Gastrocnemius medialis (tissue), 4 donors: Measurements from ENCODE around the gene FTCD. TPM values are rescaled to one million over a fixed set of nuclear protein-coding genes. Genes with fewer than 3 reads are reported as not detected.
"Not testable (repeated sequence)": the region's sequence is repeated elsewhere in the genome, so short reads cannot be mapped to it uniquely, and the experiment has no call there.

Experiments used
- ATAC-seq, 2 donors: fragments of 150-250 bp; one replicate each; pipeline ENCODE4 v1.9.1; 2016
- DNase-seq, 2 donors: peaks; one replicate each; pipeline ENCODE4 v3.0.0-alpha.2; 2019
- H3K27ac ChIP-seq, 4 donors: fragments of 200-600 bp; sonication (generic); 1 replicate in 1 of 4; 2 replicates in 3 of 4; pipeline ENCODE4 v1.5.1; 2016 to 2018; ENCODE audit warnings: mild to moderate bottlenecking in 2 of 4, moderate library complexity in 1 of 4
- H3K27me3 ChIP-seq, 3 donors: fragments of 200-600 bp; sonication (generic) in 2 of 3; 1 replicate in 1 of 3; 2 replicates in 2 of 3; pipeline versions ENCODE4 v1.5.1 to v1.6.0; 2016 to 2019; ENCODE audit warnings: mild to moderate bottlenecking in 1 of 3, moderate library complexity in 1 of 3
- H3K36me3 ChIP-seq, 2 donors: fragments of 200-600 bp; sonication (generic) in 1 of 2; one replicate each; pipeline ENCODE4 v1.5.1; 2017 to 2018
- H3K4me1 ChIP-seq, 2 donors: fragments of 200-600 bp; sonication (generic) in 1 of 2; one replicate each; pipeline ENCODE4 v1.5.1; 2016 to 2017; ENCODE audit warnings: mild to moderate bottlenecking in 2 of 2
- H3K4me3 ChIP-seq, 4 donors: fragments of 200-600 bp; sonication (generic) in 3 of 4; 1 replicate in 1 of 4; 2 replicates in 3 of 4; pipeline ENCODE4 v1.5.1; 2016 to 2019; ENCODE audit warnings: mild to moderate bottlenecking in 2 of 4
- H3K9me3 ChIP-seq, 3 donors: fragments of 200-600 bp; sonication (generic) in 2 of 3; 1 replicate in 1 of 3; 2 replicates in 2 of 3; pipeline ENCODE4 v1.5.1; 2016 to 2019
- POLR2A ChIP-seq, 2 donors: fragments of 450-650 bp; IDR thresholded peaks; one replicate each; pipeline ENCODE4 v1.6.1; 2017; ENCODE audit warnings: antibody characterized with exemption in 2 of 2, mild to moderate bottlenecking in 2 of 2, moderate library complexity in 2 of 2
- in situ Hi-C, 4 donors: fragments of 200-750 bp; cut with MboI; loops; one replicate each; pipeline versions ENCODE4 v1.15.0 to v1.8.0; 2017; ENCODE audit warnings: low sequenced_read_pairs in 4 of 4
- intact Hi-C: fragments of 100-400 bp; cut with DNase I; formaldehyde crosslinking; loops from one replicate; pipeline ENCODE4 v1.15.1; 2023; ENCODE audit warnings: low total_unique reads
- total RNA-seq, 4 donors: library from RNA; depleted of rRNA; stranded (reverse); fragments of >200 nt; gene quantifications; one replicate each; pipeline versions ENCODE4 v1.1.0 to v1.2.3, GENCODE V29; 2016
- TF ChIP-seq, protein P1 (sequence below), 5 experiments: fragments of 450-650 bp in 3 of 5; fragments of 200-600 bp in 2 of 5; sonication (generic) in 2 of 5; IDR thresholded peaks in 4 of 5; conservative IDR thresholded peaks in 1 of 5; 1 replicate in 4 of 5; 2 replicates in 1 of 5; pipeline ENCODE4 v1.5.1; 2016 to 2019; ENCODE audit warnings: antibody characterized with exemption in 5 of 5, mild to moderate bottlenecking in 3 of 5, moderate library complexity in 3 of 5

FTCD gene
- total RNA-seq, 4 donors from 2014 or later = 0.33 to 0.95 TPM; not detected in 2

DNA sequence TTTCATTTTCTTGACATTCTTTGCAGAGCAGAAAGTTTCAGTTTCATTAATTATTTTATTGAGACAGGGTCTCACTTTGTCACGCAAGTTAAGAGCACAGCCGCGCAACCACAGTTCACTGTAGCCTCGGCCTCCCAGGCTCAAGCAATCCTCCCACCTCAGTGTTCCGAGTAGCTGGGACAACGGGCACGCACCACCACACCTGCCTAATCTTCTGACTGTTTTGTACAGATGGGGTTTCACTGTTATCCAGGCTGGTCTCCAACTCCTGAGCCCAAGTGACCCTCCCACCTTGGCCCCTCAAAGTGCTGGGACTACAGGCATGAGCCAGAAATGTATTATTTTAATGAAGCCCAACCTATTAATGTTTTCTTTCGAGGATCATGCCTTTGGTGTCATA is 31.9 kb upstream of the FTCD start:
- H3K9me3 ChIP-seq = no peaks in the 10 kb centered on the region
- in situ Hi-C loops (no loop called here), intact Hi-C loops (loop anchor here (5.0 kb wide), 1 partner anchor 135 kb away; the partner anchor contains the start of genes C21orf58 and PCNT)
- H3K4me1 ChIP-seq = peaks cover 34 to 35% of the 10 kb centered on the region in 2 donors
- peaks cover 0 to 7% of the 10 kb centered on the region in 2 donors for H3K36me3 ChIP-seq
- ATAC-seq = no peak
- DNase-seq = no peak
- peak overlapping the region; percentile 89 to 90 (median 90) for H3K27ac ChIP-seq
- TF ChIP-seq, protein P1, sequence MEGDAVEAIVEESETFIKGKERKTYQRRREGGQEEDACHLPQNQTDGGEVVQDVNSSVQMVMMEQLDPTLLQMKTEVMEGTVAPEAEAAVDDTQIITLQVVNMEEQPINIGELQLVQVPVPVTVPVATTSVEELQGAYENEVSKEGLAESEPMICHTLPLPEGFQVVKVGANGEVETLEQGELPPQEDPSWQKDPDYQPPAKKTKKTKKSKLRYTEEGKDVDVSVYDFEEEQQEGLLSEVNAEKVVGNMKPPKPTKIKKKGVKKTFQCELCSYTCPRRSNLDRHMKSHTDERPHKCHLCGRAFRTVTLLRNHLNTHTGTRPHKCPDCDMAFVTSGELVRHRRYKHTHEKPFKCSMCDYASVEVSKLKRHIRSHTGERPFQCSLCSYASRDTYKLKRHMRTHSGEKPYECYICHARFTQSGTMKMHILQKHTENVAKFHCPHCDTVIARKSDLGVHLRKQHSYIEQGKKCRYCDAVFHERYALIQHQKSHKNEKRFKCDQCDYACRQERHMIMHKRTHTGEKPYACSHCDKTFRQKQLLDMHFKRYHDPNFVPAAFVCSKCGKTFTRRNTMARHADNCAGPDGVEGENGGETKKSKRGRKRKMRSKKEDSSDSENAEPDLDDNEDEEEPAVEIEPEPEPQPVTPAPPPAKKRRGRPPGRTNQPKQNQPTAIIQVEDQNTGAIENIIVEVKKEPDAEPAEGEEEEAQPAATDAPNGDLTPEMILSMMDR (IDR thresholded peaks at IDR 0.05 in 4 of 5, conservative IDR thresholded peaks at IDR 0.05 in 1 of 5) = no peak
- no peak for TF ChIP-seq POLR2A (IDR thresholded peaks at IDR 0.05)
- no peak overlapping the region for H3K4me3 ChIP-seq
- no peaks in the 10 kb centered on the region for H3K27me3 ChIP-seq

DNA sequence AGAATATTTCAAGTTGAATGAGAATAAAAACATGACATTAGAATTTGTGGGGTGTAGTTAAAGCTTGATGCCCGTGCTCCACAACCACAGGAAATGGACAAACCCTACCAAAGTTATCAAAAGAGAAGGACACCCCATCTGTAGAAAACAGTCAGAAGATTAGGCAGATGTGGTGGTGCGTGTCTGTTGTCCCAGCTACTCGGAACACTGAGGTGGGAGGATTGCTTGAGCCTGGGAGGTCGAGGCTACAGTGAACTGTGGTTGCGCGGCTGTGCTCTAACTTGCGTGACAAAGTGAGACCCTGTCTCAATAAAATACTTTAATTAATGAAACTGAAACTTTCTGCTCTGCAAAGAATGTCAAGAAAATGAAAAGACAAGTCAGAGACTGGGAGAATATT is 30.3 kb upstream of the FTCD start:
- Histone ChIP-seq H3K9me3 (no peaks in the 10 kb centered on the region), H3K4me3 (no peak overlapping the region), H3K27ac (peak overlapping the region in 3 of 4 donors; percentile 84 to 94 (median 87)), H3K4me1 (peaks cover 31 to 35% of the 10 kb centered on the region in 2 donors), H3K36me3 (no peaks in the 10 kb centered on the region), H3K27me3 (no peaks in the 10 kb centered on the region)
- TF ChIP-seq POLR2A (IDR thresholded peaks at IDR 0.05) = no peak
- TF ChIP-seq, protein P1 (IDR thresholded peaks at IDR 0.05 in 4 of 5, conservative IDR thresholded peaks at IDR 0.05 in 1 of 5) = no peak
- ATAC-seq (no peak), DNase-seq (no peak)
- intact Hi-C loops (loop anchor here (5.0 kb wide), 1 partner anchor 137 kb away; the partner anchor contains the start of genes C21orf58 and PCNT), in situ Hi-C loops (no loop called here)

DNA sequence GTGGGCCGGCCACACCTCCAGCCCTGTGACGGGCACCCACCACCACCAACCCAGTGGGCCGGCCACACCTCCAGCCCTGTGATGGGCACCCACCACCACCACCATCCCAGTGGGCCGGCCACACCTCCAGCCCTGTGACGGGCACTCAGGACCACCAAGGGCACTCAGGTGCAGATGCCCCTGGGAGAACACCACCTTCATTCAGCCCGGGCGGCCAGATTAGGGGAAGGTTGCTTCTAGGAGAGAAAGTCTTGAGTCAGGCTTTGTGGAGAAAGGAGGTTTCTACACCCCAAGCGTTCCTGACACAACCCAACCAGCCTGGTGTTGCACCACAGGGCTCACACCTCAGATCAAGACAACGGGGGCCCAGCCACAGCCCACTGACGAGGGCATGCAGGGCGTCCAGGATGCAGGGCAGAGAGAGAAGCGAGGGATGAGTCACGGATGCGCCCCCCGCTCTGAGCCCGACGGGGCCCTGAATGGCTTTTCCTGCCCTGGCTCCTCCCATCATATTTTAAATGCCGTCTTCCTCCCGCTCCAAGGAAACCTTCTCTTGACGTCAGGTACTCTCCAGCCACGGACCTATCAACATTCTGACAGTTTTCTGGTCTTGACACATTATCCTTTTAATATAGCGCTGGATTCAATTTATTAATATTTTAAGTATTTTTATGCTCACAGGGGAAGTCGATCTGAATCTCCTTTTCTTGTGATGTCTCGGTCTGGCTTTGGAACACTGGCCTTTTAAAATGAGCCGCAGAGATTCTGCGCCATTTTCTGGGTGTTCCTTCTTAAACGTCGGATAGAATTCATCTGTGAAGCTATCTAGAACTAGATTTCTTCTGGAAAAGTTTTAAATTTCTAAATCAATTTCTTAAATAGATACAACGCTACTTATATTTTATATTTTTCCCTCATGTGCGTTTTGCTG is 29.5 kb upstream of the FTCD start:
- peak; percentile 48 to 87 for DNase-seq
- Histone ChIP-seq H3K4me3 (peak overlapping the region; percentile 49 to 66 (median 56)), H3K36me3 (no peaks in the 10 kb centered on the region), H3K27me3 (no peaks in the 10 kb centered on the region), H3K9me3 (no peaks in the 10 kb centered on the region), H3K27ac (peak overlapping the region; percentile 73 to 94 (median 86)), H3K4me1 (peaks cover 23 to 33% of the 10 kb centered on the region in 2 donors)
- TF ChIP-seq, protein P1 (IDR thresholded peaks at IDR 0.05 in 4 of 5, conservative IDR thresholded peaks at IDR 0.05 in 1 of 5) = no peak
- peak; percentile 10 to 62 for TF ChIP-seq POLR2A (IDR thresholded peaks at IDR 0.05)
- intact Hi-C loops = loop anchor here (5.0 kb wide), 1 partner anchor 137 kb away; the partner anchor contains the start of genes C21orf58 and PCNT
- in situ Hi-C loops = no loop called here
- peak; percentile 27 to 76 for ATAC-seq

DNA sequence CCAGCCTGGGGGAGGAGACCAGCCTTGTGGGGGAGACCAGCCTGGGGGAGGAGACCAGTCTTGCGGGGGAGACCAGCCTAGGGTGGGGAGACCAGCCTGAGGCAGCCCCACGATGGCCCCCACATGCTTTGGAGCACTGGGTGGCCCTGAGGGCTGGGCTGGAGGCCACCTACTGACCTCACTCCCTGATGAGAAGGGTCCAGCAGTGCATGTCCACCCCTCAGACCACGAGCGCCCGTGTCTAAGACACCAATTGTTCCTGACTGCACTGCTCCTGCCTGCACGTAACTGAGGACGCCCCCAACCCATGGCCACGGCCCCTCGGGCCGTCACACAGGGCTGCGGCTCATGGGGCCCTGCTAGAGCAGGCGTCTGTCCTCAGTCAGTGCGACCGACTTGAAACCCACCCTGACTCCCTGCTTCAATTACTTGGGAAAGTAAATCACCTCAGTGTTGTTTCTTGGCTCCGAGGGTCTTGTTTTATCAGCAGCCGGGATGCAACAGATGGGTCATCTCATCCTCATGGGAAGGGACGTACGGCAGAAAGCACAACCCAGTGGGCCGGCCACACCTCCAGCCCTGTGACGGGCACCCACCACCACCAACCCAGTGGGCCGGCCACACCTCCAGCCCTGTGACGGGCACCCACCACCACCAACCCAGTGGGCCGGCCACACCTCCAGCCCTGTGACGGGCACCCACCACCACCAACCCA is 28.7 kb upstream of the FTCD start, which contains the start of gene SPATC1L:
Gene SPATC1L (minus strand): TSS at position 550 of the 715 bp plus-strand sequence. CDS start 1,643 bp downstream, outside the sequence.
- in situ Hi-C loops (no loop called here), intact Hi-C loops (no loop called here)
- Histone ChIP-seq H3K27ac (peak within 1 kb of the TSS; percentile 73 to 94 (median 86)), H3K4me1 (peaks cover 17 to 25% of the 10 kb centered on the region in 2 donors), H3K4me3 (peak within 1 kb of the TSS; percentile 49 to 92 (median 64)), H3K27me3 (no peaks in the 10 kb centered on the region), H3K9me3 (no peaks in the 10 kb centered on the region), H3K36me3 (no peaks in the 10 kb centered on the region)
- DNase-seq (peak in 1 of 2 donors; percentile 77), ATAC-seq (peak; percentile 25 to 48)
- TF ChIP-seq POLR2A (IDR thresholded peaks at IDR 0.05) = no peak
- TF ChIP-seq, protein P1 (IDR thresholded peaks at IDR 0.05 in 4 of 5, conservative IDR thresholded peaks at IDR 0.05 in 1 of 5) = no peak

DNA sequence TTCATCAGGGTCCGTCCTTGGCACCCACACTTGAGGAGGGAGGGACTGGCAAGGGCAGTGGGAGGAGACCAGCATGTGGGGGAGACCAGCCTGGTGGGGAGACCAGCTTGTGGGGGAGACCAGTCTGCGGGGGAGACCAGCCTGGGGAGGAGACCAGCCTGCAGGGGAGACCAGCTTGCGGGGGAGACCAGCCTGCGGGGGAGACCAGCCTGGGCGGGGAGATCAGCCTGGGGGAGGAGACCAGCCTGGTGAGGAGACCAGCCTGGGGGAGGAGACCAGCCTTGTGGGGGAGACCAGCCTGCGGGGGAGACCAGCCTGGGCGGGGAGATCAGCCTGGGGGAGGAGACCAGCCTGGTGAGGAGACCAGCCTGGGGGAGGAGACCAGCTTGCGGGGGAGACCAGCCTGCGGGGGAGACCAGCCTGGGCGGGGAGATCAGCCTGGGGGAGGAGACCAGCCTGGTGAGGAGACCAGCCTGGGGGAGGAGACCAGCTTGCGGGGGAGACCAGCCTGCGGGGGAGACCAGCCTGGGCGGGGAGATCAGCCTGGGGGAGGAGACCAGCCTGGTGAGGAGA is 28.0 kb upstream of the FTCD start:
- DNase-seq, H3K27me3 ChIP-seq, in situ Hi-C loops, ATAC-seq, H3K9me3 ChIP-seq, H3K36me3 ChIP-seq, H3K27ac ChIP-seq, intact Hi-C loops: not testable (repeated sequence)
- H3K4me1 ChIP-seq = peaks cover 10 to 18% of the 10 kb centered on the region in 2 donors
- H3K4me3 ChIP-seq = peak overlapping the region in 3 of 4 donors; percentile 61 to 92 (median 66)
